K562 treated with DMSO at 1 percent for 24 hours (cell line): ENCODE measurements around the gene TMEM38A. TPM values are rescaled to one million over a fixed set of nuclear protein-coding genes. Genes with fewer than 3 reads are reported as not detected.

Experiments
- total RNA-seq: library from RNA; unstranded; fragments of 300-600 nt; gene quantifications from 2 replicates; pipeline ENCODE4 v1.2.3, GENCODE V29; 2022; ENCODE audit warnings: low read depth; ENCODE audit not compliant: insufficient read depth

The TMEM38A gene
- total RNA-seq, result 5.5 and 6.8 TPM in 2 replicates

DNA sequence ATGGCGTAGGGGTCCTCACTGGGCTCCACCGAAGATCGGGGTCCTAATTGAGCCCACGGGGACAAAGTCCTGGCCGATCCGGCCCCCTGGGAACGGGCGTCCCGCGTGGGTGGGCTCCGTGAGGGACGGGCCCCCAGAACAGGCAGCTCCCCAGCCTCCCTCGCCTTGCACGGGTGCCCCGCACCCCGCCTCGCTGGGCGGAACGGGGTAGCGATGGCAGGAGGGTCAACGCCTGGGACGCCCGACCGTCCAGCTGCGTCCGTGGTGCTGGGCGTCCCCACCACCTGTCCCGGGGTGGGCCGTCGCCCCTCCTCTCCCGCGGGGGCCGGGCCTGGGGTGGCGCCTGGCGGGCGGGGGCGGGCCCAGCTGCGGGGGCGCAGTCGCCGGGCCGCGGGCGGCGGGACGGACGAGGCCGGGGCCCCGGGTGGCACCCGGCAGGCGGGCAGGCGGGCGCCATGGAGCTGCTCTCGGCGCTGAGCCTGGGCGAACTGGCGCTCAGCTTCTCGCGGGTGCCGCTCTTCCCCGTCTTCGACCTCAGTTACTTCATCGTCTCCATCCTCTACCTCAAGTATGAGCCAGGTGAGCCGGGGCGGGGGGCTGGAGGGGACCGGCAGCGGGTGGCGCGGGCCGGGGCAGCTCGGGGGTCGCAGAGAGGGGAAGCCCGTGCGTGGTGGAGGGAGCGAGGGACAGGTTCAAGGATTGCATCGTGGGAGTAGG is at the start of gene TMEM38A:
Gene TMEM38A (plus strand): TSS at position 377 of the 717 bp plus-strand sequence. CDS start 79 bp downstream, at position 456.

DNA sequence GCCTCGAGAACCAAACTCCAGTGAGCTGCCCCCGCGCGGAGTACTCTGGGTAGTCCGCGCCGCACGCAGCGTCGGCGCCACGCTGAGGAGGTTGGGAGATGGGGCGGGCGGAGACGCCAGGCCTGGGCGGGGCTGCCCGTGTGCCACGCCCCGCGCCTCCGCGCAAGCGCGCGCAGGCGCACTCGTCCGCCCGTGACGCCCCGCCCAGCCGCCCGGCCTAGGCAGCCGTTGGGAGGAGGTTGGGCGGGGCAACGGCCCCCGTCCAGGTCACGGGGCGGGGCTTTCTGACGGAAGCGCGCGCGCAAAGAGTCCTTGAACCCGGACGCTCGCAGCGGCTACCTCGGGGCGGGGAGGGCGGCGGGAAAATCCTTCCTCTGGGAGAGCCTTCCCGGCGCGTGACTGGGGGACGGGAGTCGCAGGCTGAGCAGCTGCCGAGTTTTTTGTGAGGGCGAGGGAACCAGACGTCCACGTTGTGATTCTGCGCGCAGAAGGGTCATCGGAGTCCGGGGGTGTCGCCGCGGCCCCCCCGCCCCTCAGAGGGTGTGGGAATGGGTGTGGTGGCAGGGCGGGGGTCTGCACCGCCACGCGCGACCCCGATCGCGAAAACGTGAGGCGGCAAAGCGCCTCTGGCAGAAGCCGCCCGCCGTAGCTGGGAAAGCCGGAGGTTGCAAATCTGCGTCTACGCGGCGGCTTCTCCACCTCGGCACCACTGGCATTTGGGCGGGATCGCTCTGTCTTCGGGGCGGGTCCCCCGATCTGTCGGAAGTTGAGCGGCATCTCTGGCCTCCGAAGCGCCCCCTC is 32.6 kb upstream of the TMEM38A start, which contains the start of gene MED26:
Gene MED26 (minus strand): TSS at position 22 of the 801 bp plus-strand sequence. CDS start 261 bp downstream, outside the sequence.

DNA sequence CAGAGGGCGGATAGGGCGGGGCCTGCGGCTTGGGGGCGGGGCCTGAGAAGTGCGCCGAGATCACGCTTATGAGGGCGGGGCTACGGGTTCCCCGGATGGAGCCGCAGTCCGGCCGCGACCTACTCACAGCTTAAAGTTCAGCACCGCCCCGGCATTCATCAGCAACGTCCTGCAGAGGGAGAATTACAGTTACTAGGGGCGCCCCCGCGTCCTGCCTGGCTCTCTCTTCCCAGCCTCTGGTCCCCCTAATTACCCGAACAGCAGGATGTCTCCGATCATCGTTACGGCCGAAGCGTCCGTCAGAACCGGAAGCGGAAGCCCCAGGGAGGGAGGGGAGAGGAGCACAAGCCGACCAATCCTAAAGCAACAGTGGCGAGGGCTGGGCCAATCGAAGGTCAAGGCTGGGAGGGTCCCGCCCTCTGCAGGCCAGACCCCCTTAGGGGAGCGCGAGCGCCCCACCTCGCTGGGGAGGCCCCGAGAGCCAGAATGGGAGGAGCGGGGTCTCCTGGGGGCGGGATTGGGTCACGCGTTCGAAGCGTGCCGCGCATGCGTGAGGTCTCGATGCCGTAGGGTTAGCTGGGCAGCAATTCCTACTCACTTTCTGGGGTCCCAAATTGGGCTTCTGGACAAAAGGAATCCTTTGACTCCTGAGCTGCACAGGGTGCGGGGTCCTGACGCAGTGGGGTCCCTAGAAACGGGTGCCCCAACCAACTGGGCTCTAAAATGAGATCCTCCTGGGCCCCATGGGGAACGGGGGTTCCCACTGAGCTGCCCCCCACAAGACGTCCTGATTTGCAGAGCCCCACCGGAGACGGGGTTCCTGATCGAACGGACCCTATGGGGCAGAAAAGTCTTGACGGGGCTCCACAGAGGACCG is 869 bp upstream of the TMEM38A start, which contains the start of gene SMIM7:
Gene SMIM7 (minus strand): TSS at position 313 of the 877 bp plus-strand sequence. CDS start 34 bp downstream, at position 279.

Other genes with a start within 250 kb of the TMEM38A start
- 53.9 and 57.7 TPM in 2 replicates for gene EPS15L1, start 189.2 kb upstream of the TMEM38A start, total RNA-seq
- not detected in 2 replicates for gene CALR3, start 165.0 kb upstream of the TMEM38A start, total RNA-seq
- gene C19orf44, start 164.7 kb upstream of the TMEM38A start, total RNA-seq, result 3.1 and 4.0 TPM in 2 replicates
- gene CHERP, start 118.7 kb upstream of the TMEM38A start, total RNA-seq, result 48.2 and 48.8 TPM in 2 replicates
- 23.6 and 26.4 TPM in 2 replicates for gene SLC35E1, start 88.7 kb upstream of the TMEM38A start, total RNA-seq
- gene MED26, start 32.9 kb upstream of the TMEM38A start, total RNA-seq, result 13.5 and 15.0 TPM in 2 replicates
- 61.9 and 67.4 TPM in 2 replicates for gene SMIM7, start 995 bp upstream of the TMEM38A start, total RNA-seq
- gene NWD1, start 58.7 kb downstream of the TMEM38A start, total RNA-seq, result not detected in 2 replicates
- gene SIN3B, start 168.3 kb downstream of the TMEM38A start, total RNA-seq, result 33.5 and 41.8 TPM in 2 replicates
- 1.9 and 3.9 TPM in 2 replicates for gene F2RL3, start 227.9 kb downstream of the TMEM38A start, total RNA-seq